Activated naive CD4-positive, alpha-beta T cell treated with anti-CD3 and anti-CD28 coated beads, Interleukin-2, amount 50 U/mL, for 72 hours (primary cell): ENCODE results near the gene LPIN2. TPM values are rescaled to one million over a fixed set of nuclear protein-coding genes. Genes with fewer than 3 reads are reported as not detected.
"Not testable (repeated sequence)": the region's sequence is repeated elsewhere in the genome, so short reads cannot be mapped to it uniquely, and the experiment has no call there.

Experiments
- ATAC-seq, 2 donors: fragments of 150-1000 bp; cut with Tn5 transposase; 2 replicates each; pipeline ENCODE4 v1.10.0; 2021; ENCODE audit warnings: mild to moderate bottlenecking in 2 of 2, moderate library complexity in 2 of 2
- DNase-seq, 2 donors: peaks; one replicate each; pipeline ENCODE4 v3.0.0; 2021 to 2022; ENCODE audit warnings: low spot score in 2 of 2
- H3K27ac Mint-ChIP-seq, 2 donors: one replicate each; pipeline ENCODE4 v1.8.0; 2022; ENCODE audit warnings: mild to moderate bottlenecking in 2 of 2, mixed read lengths in 2 of 2
- H3K36me3 Mint-ChIP-seq, 2 donors: one replicate each; pipeline ENCODE4 v1.8.0; 2022; ENCODE audit warnings: mixed read lengths in 2 of 2
- H3K9me3 Mint-ChIP-seq, 2 donors: one replicate each; pipeline ENCODE4 v1.8.0; 2022; ENCODE audit warnings: mixed read lengths in 2 of 2
- total RNA-seq, 2 donors: library from RNA; stranded (reverse); gene quantifications; one replicate each; pipeline ENCODE4 v1.2.3, GENCODE V29; 2022

LPIN2 gene
- total RNA-seq, 2 donors from 2014 or later = 66.0 to 113 TPM

GRCh38 chr18:3027370-3027891 lies 14.5 kb upstream of the LPIN2 start:
- no peaks in the 10 kb centered on the region for H3K36me3 Mint-ChIP-seq
- no peak overlapping the region for H3K27ac Mint-ChIP-seq
- no peaks in the 10 kb centered on the region for H3K9me3 Mint-ChIP-seq
- no peak for ATAC-seq
- no peak for DNase-seq

- DNase-seq (no peak), ATAC-seq (no peak)
- Mint-ChIP-seq H3K9me3 (no peaks in the 10 kb centered on the region), H3K27ac (no peak overlapping the region), H3K36me3 (no peaks in the 10 kb centered on the region)
These were observed 12.6 kb upstream of the LPIN2 start for GRCh38 chr18:3025544-3025943.

GRCh38 chr18:3023603-3024002 lies 10.7 kb upstream of the LPIN2 start:
- H3K36me3 Mint-ChIP-seq, H3K27ac Mint-ChIP-seq, DNase-seq, H3K9me3 Mint-ChIP-seq, ATAC-seq: not testable (repeated sequence)

GRCh38 chr18:3016585-3017297 lies 3.8 kb upstream of the LPIN2 start:
- ATAC-seq (no peak), DNase-seq (no peak)
- H3K36me3 Mint-ChIP-seq = peaks cover 7 to 8% of the 10 kb centered on the region in 2 donors
- H3K27ac Mint-ChIP-seq = no peak overlapping the region
- no peaks in the 10 kb centered on the region for H3K9me3 Mint-ChIP-seq

DNA sequence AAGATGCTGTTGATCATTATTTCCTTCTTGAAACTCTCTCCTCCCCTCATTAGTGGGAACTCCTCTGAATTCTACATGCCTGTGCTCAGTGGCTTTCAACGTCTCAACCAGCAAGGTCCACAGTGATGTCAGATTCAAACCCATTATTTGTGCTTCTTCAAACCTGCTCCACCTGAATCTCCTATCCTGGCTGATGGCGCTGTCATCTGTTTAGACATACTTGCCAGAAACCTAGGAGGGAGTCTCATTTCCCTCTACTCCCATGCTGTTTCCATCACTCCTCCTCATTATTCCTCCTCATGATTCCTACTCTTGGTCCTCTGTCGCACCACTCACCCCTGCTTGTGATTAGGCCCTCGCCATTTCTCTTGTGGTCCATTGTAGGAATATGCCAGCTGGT lies 2.9 kb upstream of the LPIN2 start:
- ATAC-seq = no peak
- Mint-ChIP-seq H3K27ac (peak overlapping the region in 1 of 2 donors; percentile 18), H3K36me3 (peaks cover 14 to 16% of the 10 kb centered on the region in 2 donors), H3K9me3 (no peaks in the 10 kb centered on the region)
- no peak for DNase-seq

- ATAC-seq = no peak
These were observed 2.3 kb upstream of the LPIN2 start for GRCh38 chr18:3015204-3015592.

DNA sequence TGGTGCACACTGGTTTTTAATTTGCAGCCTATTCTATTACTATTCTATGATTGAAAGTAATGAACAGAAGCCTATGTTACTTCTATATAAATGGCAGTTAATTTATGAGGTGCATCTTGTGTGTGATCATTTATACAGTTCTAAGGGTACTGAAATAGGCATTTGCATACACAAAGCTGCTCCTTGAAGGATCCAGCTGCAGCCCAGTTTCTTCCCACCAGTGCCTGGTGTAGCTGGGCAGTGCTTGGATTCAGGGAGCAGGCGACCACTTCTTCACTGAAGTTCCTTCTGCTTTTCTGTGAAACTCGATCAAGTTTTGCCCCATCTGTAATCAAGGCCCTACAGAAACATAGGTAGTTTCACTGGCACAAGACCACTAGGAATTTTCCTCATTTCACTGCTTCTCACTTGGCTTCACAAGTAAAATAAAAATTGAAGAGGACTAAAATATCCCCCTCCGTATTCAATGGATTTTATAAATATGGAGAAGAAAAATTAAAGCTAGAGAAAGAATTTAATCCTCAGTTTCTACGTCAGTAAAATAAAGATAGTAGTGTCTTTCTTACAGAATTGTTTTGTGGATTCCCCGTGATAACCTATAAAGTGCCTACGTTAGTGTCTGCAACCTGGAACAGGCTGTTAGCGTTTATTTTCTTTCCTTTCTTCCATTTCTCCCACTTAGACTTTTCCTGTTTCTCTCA lies 1.7 kb upstream of the LPIN2 start:
- Mint-ChIP-seq H3K36me3 (peaks cover 23 to 28% of the 10 kb centered on the region in 2 donors), H3K27ac (peak overlapping the region; percentile 18 to 53), H3K9me3 (no peaks in the 10 kb centered on the region)
- DNase-seq = no peak
- ATAC-seq = no peak

More at GRCh38 chr18:3015204-3015592, 2.3 kb upstream of the LPIN2 start:
- Mint-ChIP-seq H3K36me3 (peaks cover 18 to 23% of the 10 kb centered on the region in 2 donors), H3K9me3 (no peaks in the 10 kb centered on the region), H3K27ac (peak overlapping the region; percentile 18 to 53)
- no peak for DNase-seq

GRCh38 chr18:3012136-3013023 lies 564 bp downstream of the LPIN2 start:
- ATAC-seq = peak; percentile 30 to 48
- peak; percentile 47 to 77 for DNase-seq

GRCh38 chr18:3010086-3010485 lies 2.9 kb downstream of the LPIN2 start:
- Mint-ChIP-seq H3K36me3 (peaks cover 24 to 50% of the 10 kb centered on the region in 2 donors), H3K9me3 (no peaks in the 10 kb centered on the region), H3K27ac (peak overlapping the region; percentile 67 to 92)
- ATAC-seq (no peak), DNase-seq (no peak)

More at GRCh38 chr18:3012136-3013023, 564 bp downstream of the LPIN2 start:
- Mint-ChIP-seq H3K27ac (peak overlapping the region; percentile 88 to 98), H3K9me3 (no peaks in the 10 kb centered on the region), H3K36me3 (peaks cover 24 to 38% of the 10 kb centered on the region in 2 donors)

GRCh38 chr18:3008541-3008940 lies 4.4 kb downstream of the LPIN2 start:
- no peak for ATAC-seq
- H3K9me3 Mint-ChIP-seq = no peaks in the 10 kb centered on the region
- peaks cover 34 to 66% of the 10 kb centered on the region in 2 donors for H3K36me3 Mint-ChIP-seq

DNA sequence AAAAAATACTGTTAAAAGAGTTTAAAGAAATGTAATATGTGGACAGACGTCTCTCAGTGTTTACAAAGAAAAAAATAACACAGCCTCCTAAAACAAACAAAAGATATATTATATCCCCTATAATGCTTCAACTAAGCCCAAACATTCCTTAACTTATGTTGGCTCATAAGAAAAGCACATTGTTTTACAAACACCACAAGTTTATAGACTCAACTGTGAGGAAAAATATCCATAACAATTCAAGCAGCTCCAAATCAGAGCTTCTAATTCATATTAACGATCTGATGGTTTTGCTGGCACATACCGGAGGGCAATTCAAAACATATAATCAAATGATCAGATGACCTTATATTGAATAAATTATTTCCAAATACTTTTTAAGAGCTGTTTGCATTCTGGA lies 5.5 kb downstream of the LPIN2 start:
- H3K9me3 Mint-ChIP-seq = no peaks in the 10 kb centered on the region
- no peak for DNase-seq
- no peak for ATAC-seq
- H3K36me3 Mint-ChIP-seq = peaks cover 39 to 74% of the 10 kb centered on the region in 2 donors
- no peak overlapping the region for H3K27ac Mint-ChIP-seq

More at GRCh38 chr18:3008541-3008940, 4.4 kb downstream of the LPIN2 start:
- peak overlapping the region in 1 of 2 donors; percentile 63 for H3K27ac Mint-ChIP-seq
- DNase-seq = no peak

DNA sequence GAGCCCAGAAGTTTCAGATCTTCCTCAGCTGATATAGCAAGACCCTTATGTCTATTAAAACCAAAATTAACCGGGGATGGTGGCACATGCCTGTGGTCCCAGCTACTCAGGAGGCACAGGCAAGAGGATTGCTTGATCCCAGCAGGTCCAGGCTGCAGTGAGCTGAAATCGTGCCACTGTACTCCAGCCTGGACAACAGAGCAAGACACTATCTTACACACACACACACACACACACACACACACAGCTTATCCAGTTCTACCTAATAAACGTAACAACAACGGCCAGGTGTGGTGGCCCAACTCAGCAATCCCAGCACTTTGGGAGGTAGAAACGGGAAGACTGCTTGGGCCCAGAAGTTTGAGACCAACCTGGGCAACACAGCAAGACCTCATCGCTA lies 7.5 kb downstream of the LPIN2 start:
- ATAC-seq (no peak), DNase-seq (no peak)
- Mint-ChIP-seq H3K27ac (peak overlapping the region in 1 of 2 donors; percentile 19), H3K9me3 (no peaks in the 10 kb centered on the region), H3K36me3 (peaks cover 27 to 74% of the 10 kb centered on the region in 2 donors)

DNA sequence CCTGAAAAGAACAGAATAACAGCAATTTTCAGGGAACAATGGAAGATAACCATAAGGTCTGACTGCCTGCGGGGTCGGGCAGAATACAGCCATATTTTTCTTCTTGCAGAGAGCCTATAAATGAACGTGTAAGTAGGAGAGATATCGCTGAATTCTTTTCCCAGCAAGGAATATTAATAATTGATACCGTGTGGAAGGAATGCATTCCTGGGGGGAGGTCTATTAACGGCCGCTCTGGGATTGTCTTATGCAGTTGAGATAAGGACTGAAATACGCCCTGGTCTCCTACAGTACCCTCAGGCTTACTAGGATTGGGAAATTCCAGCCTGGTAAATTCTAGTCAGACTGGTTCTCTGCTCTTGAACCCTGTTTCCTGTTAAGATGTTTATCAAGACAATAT lies 9.2 kb downstream of the LPIN2 start:
- ATAC-seq, H3K9me3 Mint-ChIP-seq, DNase-seq: not testable (repeated sequence)
- H3K27ac Mint-ChIP-seq = peak overlapping the region in 1 of 2 donors; percentile 67
- H3K36me3 Mint-ChIP-seq = peaks cover 17 to 75% of the 10 kb centered on the region in 2 donors

DNA sequence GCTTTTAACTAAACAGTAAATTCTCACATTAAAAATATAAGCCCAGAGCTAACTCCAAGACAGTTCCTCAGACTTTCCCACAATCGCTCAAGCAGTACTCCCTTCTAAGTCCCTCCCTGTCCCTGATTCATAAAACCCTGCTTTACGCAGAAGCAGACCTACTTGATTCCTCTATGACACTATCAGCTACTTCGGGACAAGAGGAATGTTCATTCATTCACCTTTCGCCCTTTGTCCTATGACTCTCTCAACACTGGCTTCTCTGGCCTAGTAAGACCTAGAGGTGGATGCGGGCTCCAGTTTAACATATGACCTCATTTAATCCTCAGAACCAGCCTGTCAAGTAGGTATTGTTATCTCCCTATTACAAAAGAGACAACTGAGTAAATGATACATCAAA lies 10.2 kb downstream of the LPIN2 start:
- peak in 1 of 2 donors; percentile 70 for ATAC-seq
- no peak for DNase-seq
- Mint-ChIP-seq H3K27ac (peak overlapping the region in 1 of 2 donors; percentile 50), H3K36me3 (peaks cover 17 to 69% of the 10 kb centered on the region in 2 donors), H3K9me3 (no peaks in the 10 kb centered on the region)

- Mint-ChIP-seq H3K9me3 (no peaks in the 10 kb centered on the region), H3K36me3 (peaks cover 7 to 49% of the 10 kb centered on the region in 2 donors), H3K27ac (peak overlapping the region; percentile 89 to 96)
- ATAC-seq (peak; percentile 36 to 41), DNase-seq (no peak)
These were observed 14.3 kb downstream of the LPIN2 start for GRCh38 chr18:2998644-2999043.

GRCh38 chr18:2997846-2998564 lies 14.9 kb downstream of the LPIN2 start:
- ATAC-seq = no peak

More at GRCh38 chr18:2997846-2998564, 14.9 kb downstream of the LPIN2 start:
- no peaks in the 10 kb centered on the region for H3K9me3 Mint-ChIP-seq
- H3K36me3 Mint-ChIP-seq = peaks cover 7 to 45% of the 10 kb centered on the region in 2 donors
- H3K27ac Mint-ChIP-seq = peak overlapping the region; percentile 89 to 96
- no peak for DNase-seq
